ELF-1 (cell line): ENCODE results near the gene TEAD2.

Experiments
- DNase-seq: peaks from one replicate; pipeline ENCODE4 v3.0.0-alpha.2; 2016; ENCODE audit warnings: low read depth, low spot score

Gene TEAD2

DNA sequence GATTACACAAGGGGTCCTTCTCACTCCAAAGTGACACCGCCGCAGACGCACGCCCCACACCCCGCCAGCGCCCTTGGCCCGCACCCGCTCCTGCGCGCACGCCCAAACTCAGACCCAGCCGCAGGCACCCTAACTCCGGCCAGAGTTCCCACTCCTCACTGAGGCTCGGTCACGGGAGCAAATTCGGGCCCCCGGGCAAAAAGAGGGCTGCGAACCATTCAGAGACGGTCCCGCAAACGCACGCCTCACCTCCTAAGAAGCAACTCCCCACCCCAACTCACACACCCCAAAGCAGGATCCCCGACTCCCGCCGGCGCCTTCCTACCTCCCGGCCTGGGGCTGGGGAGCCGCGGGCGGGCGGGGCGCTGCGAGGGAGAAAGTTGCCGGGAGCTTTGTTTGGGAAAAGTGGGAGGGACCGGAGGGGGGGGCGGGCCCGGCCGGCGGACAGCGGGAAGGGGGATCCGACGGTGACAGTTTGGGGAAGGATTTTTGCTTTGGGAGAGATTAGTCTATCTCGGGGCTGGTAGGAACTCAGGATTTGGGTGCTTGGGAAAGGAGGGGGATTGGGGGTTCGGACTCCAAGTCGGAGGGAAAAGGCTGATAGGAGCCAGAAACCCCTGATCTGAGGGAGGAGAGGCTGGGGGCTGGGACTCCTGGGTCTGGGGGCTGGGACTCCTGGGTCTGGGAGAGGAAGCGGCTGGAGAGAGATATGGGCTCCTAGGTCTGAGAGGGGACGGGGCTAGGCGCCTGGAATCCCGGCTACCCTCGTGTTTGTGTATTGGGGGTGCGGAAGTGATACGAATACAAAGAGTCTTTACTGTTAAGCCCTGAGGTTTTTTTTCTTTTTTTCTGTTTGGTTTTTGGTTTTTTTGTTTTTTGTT is at the start of gene TEAD2:
Gene TEAD2, minus strand, starts transcription at position 369 of the 881 bp plus-strand sequence. CDS start 2,341 bp downstream, outside the sequence.
- peak; percentile 70 for DNase-seq

DNA sequence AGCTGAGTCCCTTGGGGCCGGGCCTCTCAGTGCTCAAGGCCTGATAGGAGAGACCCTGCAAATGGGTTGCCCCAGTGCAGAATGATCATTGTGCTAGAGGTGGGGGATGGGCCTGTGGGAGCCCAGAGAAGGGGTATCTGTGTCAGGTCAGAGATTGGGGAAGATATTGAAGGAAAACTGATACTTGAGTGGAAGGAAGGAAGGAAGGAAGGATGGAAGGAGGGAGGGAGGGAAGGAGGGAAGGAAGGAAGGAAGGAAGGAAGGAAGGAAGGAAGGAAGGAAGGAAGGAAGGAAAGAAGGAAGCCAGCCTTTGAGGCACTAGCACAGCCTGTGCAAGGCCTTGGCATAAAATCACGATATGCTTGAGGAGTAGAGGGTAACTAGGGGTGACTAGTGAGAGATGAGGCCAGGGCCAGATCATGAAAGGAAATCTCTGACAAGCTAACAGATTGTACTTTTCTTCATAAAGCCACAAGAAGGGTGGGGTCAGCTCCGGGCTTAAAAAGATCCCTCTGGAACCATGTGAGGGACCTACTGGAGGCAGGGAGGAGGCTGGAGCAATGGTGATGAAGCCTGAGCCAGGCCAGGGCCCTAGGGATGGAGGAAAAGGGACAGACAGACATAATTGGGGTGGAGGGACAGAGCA is 49.6 kb upstream of the TEAD2 start:
- DNase-seq: no peak

DNA sequence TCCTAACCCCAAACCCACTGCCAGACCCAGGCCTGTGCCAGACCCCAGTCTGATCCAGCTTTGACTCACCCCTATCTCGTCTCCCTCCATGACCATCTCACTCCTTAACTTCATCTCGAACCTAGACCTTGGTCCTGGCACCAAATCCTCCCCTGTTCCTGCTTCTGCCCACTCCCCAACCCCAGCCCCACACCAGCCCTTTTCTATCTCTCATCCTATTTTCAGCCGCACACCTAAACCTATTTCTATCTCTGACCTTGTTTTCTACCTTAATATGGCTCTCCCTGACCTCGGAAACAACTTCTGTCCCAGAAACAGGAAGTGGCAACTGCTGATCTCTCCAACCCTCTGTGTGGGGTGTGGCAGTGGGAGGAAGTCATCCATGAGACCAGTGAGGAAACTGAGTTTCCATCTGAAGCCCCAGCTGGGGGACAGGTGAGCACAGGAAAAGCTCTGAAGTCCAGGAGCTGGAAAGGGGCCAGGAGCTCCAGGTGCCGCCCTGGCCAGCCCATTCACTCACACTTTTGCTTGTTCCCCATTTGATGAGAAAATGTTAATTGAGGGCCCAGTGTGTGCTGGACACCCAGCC is 47.3 kb upstream of the TEAD2 start:
- DNase-seq: no peak

DNA sequence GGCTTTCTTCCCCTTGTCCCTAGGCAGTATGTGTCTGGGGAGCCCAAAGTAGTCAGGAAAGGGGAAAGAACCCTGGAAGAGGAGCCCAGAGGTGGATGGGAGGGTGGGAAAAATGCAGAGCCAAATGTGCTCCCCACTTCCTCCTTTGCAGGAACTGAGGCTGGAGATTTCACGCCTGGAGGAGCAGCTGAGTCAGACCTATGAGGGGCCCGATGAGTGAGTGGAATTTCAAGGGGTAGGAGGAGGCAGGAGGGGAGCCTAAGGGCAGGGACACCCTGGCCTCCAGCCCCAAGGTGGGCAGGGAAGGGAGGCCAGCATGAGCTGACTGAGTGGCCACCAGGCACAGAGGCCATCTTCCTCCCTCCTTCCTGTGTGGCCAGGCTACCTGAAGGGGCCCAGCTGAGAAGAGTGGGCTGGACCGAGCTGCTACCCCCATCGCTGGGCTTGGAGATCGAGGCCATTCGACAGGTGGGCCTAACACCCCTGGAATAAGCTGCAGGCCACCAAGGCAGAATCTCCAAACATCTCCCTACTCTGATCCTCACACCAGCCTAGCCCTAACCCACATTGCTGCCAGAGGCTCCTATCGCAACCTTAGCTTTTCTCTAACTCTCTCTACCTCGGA is 46.7 kb upstream of the TEAD2 start:
- no peak for DNase-seq

DNA sequence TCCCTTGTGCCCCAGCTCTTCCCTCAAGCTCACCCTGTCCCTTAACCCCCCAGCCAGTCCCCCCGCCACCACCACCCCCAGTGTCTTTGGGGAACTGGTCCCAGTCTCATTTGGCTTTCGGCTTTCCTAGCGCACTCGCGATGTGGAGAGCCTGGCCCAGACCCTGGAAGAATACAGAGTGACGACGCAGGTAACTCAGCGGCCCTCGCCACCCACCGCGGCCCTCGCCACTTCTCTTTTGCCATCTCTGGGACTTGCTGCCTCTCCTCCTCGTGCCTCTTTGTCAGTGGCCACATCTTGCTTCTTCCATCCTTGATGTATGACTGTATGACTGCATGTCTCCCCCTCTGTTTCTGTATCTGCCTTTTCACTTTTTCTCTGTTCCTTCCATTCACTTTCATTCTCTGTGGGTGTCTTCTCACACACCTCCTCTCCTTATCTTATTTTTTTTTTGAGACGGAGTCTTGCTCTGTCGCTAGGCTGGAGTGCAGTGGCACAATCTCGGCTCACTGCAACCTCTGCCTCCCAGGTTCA is 45.3 kb upstream of the TEAD2 start:
- no peak for DNase-seq

DNA sequence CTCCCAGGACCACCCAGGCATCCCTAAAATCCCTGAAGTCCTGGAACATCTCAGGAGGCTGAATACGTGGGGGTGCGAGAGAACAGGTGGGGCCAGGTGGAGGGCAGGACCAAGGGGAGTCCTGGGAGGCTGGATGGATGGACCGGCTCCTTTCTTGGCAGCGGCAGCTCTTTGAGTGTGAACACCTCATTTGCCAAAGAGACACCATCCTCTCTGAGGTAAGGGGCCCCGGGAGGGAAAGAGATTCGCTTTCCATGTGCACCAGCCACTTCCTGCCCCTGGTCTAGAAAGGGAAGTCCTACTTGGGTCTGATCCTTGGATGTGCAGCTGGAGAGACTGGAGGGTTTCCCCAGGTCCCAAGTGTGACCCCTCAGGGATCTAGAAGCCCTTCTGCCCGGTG is 44.9 kb upstream of the TEAD2 start:
- no peak for DNase-seq

DNA sequence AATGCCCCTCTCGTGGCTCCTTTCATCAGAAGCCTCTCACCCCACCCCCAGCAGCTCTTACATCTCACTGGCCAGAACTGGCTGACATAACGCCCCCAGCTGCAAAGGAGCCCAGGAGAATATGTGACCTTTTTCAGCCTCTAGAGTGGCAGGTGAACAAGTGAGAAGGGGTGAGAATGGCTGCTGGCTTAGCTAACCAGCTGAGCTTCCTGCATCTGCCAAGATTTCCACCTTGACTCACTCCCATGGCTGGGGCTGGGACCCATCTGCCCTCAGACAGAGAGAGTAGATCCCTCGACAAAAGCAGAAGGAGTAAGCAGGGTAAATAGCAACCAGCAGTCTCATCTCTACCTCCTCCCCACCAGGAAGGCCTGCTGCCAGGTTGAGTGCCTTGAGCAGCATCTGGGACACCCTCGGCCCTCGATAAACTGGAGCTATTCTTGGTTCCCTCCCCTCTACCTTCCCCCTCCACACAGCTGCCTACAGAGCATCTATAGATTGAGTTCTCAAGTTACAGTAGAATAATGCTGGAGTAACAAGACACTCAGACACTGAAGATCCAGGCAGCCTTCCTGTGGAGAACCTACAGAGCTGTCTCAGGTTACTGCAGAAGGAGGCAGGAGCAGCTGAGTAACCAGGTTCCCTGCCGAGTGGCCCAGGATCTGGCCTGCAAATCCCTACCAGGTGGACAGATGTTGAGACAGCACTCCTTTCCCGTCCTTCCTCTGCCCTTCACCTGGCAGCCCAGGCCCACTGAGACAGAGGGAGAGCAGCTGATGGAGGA is 41.4 kb upstream of the TEAD2 start:
- DNase-seq: peak; percentile 90

DNA sequence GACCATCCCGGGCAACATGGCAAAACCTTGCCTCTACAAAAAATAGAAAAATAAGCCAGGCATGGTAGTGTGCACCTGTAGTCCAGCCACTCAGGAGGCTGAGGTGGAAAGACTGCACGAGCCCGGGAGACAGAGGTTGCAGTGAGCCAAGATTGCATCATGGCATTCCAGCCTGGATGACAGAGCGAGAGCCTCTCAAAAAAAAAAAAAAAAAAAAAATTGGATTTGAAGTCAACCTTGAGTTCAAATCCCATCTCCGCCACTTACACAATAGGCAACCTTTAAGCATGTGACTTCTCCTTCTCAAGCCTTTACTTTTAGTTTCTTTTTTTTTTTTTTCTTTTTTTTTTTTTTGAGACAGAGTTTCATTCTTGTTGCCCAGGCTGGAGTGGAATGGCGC is 37.8 kb upstream of the TEAD2 start:
- DNase-seq: no peak

DNA sequence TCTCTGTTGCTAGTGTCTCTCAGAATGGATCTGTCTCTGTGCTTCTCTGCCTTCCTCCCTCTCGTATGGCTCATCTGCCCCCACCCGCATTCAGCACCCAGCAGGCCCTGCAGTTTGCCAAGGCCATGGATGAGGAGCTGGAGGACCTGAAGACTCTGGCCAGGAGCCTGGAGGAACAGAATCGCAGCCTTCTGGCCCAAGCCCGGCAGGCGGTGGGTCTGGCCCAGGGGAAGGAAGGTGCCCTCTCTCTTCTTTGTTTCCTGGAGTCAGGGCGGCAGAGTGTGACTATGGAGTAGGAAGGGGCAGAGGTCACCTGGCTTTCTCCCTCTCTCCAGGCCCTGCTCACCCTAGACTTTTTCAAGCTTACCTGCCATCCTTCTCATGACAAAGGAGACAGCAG is 36.7 kb upstream of the TEAD2 start:
- no peak for DNase-seq

DNA sequence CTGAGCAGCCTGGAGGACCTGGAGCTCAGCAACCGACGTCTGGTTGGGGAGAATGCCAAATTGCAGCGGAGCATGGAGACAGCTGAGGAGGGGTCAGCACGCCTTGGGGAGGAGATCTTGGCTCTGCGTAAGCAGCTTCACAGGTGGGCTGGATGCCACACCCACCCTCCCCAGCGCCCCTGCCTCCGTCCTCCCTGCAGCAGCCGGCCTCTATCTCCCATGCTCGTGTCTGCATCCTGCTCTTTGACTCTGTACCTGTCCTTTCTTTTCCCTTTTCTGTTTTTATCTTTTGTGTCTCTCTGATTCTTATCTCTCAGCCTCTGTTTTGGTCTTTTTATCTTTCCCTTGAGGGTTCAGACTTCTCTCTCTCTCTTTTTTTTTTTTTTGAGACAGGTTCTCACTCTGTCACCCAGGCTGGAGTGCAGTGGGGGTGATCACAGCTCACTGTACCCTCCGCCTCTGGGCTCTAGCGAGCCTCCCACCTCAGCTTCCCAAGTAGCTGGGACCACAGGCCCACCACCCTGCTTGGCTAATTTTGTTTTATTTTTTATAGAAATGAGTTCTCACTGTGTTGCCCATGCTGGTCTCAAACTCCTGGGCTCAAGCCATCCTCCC is 35.9 kb upstream of the TEAD2 start:
- DNase-seq: peak; percentile 14

DNA sequence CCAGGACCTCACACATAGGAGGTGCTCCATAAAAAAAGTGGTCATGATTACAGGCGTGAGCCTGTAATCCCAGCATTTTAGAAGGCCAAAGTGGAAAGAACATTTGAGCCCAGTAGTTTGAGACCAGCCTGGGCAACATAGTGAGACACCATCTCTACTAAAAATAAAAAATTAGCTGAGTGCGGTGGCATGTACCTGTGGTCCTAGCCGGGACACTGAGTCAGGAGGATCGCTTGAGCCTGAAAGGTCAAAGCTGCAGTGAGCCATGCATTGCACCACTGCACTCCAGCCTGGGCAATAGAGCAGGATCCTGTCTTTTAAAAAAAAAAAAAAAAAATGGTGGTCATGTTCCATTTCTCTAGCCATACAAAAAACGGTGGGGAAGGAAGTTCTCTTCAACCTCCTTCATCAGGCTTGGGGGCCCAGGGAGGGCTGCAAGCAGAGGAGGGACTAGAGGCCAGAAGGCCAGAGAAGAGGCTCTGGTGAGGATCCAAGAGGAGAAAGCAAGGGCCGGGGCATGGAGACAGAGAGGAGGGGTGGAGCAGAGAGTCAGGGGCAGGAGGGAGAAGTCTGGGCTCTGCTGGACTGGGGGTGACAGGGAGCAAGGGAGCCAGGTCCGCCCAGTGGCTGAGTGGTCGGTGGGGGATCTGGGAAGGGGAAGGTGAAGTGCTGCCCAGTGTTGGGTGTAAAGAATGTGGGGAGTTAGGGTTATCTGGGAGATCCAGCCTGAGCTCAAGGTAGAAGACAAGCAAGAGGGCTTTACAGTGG is 34.7 kb upstream of the TEAD2 start:
- no peak for DNase-seq

DNA sequence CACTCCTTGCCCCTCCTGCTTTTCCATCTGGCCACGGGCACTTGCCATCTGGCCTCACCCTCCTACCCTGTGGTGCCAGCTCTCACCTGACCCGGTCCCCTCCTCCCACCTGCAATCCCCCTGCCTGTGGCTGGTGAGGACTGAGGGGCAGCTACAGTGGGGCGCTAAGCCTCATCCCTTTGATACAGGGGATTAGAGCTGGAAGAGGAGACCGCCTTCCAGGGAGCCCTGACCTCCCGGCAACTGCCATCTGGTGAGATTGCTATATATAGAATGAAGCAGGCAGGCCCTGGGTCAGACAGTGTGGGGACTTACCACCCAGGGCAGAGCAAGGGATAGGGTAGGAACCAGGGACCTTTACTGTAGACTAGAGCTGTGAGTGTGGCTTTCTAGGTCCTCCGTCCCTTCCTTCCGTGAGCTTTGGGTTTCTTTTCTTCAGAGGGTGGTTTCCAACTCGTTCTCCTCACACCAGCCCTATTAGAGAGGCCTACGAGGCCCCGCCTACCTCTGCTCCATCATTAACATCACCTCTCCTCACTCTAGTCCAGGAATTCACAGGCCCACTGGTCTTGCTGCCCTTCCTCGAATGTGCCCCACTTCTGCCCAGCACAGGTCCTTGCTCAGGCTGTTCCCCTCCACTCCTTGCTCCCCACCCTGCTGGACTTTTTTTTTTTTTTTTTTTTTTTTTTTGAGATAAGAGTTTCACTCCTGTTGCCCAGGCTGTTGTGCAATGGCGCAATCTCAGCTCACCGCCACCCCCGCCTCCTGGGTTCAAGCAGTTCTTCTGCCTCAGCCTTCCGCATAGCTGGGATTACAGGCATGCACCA is 33.6 kb upstream of the TEAD2 start:
- DNase-seq: no peak

DNA sequence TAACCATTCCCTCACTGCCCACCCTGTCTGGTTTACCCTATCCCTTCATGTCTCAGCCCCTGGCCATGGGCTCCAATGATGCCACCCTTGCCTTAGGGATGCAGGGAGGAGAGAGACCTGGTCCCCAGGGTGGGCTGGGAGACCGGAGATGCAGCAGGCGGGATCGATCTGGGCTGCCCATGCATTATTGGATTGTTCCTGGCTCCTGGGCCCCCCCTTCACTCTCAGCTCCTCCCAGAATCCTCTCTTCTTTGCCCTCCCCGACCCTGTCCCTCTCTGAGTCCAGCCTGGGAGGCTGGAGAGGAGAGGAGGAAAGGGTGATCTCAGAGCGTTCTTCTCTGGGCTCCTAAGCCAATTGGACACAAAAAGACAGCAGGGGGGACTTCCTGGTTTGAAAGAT is 31.7 kb upstream of the TEAD2 start:
- no peak for DNase-seq

DNA sequence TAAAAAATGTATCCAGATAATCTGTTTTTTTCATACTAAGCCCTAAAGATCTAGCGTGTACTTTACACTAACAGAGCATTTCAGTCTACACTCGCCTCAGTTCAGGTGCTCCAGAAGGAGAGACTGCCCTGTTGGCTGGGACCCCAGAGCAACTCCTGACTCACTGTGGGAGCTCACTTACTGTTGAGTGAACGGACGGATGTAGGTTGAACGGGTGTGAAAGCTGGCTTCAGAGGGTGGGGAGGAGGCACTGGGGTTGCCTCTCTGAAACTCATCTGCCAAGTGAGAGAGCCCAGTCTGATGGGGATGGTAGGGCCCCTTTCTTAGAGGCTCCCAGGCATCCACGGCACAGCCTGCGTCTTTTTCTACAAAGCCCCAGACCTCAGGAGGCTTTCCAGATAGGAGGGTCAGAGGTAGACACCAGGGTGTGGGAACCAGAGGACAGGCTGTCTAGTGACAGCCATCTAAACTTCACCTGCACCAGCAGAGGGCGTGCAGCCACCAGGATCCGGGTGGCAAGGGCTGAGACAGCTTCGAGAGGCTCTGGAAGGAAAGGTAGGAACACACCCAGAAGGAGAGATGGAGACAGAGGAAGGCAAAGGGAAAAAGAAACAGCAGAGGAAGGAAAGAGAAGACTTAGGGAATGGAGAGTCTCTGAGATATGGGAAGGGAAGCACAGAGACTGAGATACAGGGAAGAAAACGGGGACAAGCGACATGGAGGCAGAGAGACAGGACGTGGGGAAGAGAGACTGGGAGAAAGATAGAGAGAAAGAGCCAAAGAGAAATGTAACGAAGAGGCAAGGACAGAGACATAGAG is 29.6 kb upstream of the TEAD2 start:
- peak; percentile 88 for DNase-seq

DNA sequence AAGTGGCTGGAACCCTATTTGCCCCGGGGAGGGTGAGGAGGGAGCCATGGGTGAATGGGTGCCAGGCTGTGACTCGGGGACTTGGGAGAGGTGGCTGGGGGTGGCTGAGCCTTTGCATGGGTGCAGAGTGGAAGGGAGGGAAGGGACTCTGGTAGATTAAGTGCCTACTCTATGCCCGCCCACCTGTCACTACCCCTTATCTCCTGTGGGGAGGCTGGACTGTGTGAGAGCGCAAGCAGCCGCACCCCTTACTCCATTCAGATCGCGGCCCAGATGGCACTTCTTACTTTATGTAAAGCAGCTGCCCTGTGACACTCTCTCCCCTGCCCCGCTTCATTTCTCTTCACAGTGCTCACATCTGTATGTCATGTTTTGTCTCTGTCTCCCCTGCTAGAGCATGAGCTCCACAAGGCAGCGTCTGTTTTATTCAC is 28.7 kb upstream of the TEAD2 start:
- DNase-seq: no peak

DNA sequence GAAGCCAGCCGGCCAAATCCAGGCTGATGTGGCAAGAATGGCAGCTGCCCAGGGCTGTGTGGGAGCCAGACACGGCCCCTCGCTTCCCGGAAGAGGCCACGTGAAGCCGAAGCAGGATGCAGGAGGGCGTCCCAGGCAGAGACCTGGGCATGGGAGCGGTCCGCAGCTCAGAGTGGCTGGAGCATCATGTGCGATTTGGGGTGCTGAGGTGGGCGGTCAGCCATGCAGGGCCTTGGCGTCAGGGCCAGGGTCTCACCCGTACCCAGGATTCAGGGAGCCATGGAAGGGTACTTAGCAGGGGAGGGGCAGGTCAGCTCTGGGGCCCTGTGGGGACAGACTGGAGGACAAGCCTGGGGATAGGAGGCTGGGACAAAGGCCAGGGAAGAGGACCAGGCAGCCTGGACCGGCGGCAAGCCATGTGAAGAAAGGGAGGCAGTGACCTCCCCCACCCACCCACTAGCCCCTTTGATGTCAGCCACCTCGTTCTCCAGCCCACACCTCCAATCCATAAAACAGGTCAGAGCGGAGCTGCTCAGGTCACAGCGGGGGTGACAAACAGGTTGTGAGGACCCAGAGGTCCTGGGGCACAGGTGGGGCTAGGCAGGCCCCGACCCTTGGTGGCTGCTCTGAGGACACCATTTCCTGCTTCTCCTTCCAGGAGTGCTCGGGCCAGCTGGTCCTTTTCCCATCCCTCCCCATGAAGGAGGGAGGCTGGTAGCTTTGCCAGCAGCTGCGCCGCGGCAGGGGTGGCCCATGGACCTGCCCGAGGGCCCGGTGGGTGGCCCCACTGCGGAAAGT is 28.1 kb upstream of the TEAD2 start:
- no peak for DNase-seq

DNA sequence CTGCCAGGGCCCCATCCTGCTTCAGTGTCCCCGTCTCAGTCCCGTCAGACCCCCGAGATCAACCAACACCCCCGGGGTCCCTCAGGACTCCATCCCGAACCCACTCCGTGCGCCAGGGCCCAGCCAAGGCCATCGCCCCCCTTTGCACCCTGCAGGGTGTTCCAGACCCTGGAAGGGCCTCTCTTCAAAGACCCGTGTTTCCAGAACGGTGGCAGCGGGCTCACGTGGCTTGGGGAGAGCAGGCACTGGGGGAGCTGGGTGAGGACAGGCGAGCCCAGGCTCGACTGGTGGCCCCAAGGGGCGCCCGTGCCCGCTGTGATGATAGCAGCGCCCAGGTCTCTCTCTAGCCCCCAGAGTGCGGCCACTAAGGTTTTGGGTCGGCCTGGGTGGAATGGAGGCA is 27.2 kb upstream of the TEAD2 start:
- no peak for DNase-seq
